Body of pancreas (tissue), 4 donors: ENCODE results near the gene TOM1L2. TPM values are rescaled to one million over a fixed set of nuclear protein-coding genes. Genes with fewer than 3 reads are reported as not detected.

Experiments
- ATAC-seq: fragments of 150-250 bp; one replicate; pipeline ENCODE4 v1.9.1; 2016
- DNase-seq, 4 donors: peaks; one replicate each; pipeline ENCODE4 v3.0.0-alpha.2; 2019
- H3K27ac ChIP-seq, 4 donors: fragments of 200-600 bp; sonication (generic); 1 replicate in 3 of 4; 2 replicates in 1 of 4; pipeline versions ENCODE4 v1.5.1 to v1.6.1; 2016 to 2019; ENCODE audit warnings: mild to moderate bottlenecking in 1 of 4, mixed read lengths in 1 of 4, moderate library complexity in 1 of 4
- H3K27me3 ChIP-seq, 2 donors: fragments of 200-600 bp; sonication (generic); one replicate each; pipeline ENCODE4 v1.6.0; 2016; ENCODE audit warnings: mild to moderate bottlenecking in 1 of 2
- H3K36me3 ChIP-seq, 2 donors: fragments of 200-600 bp; sonication (generic); replicated peaks in 1 of 2; 2 replicates each; pipeline ENCODE4 v1.5.1; 2016; ENCODE audit warnings: low read depth in 2 of 2; ENCODE audit not compliant: insufficient read depth in 1 of 2
- H3K4me1 ChIP-seq: fragments of 200-600 bp; sonication (generic); one replicate; pipeline ENCODE4 v1.6.0; 2016
- H3K4me3 ChIP-seq, 2 donors: fragments of 200-600 bp; sonication (generic); 1 replicate in 1 of 2; 2 replicates in 1 of 2; pipeline ENCODE4 v1.5.1; 2016 to 2019
- H3K9me3 ChIP-seq, 3 donors: fragments of 200-600 bp; sonication (generic); 1 replicate in 2 of 3; 2 replicates in 1 of 3; pipeline ENCODE4 v1.5.1; 2016
- POLR2A ChIP-seq, 3 donors: fragments of 450-650 bp; IDR thresholded peaks; one replicate each; pipeline ENCODE4 v1.6.1; 2016; ENCODE audit warnings: antibody characterized with exemption in 3 of 3, mild to moderate bottlenecking in 2 of 3
- WGBS, 2 donors: methylation state at CpG; one replicate each; pipeline ENCODE4 v1.1.5; 2017; 5-methylcytosine and 5-hydroxymethylcytosine counted together
- intact Hi-C: fragments of 100-400 bp; cut with DNase I; formaldehyde crosslinking; loops from one replicate; pipeline ENCODE4 v1.15.1; 2023
- total RNA-seq, 2 donors: library from RNA; depleted of rRNA; stranded (reverse); fragments of >200 nt; gene quantifications; one replicate each; pipeline ENCODE4 v1.1.0, GENCODE V29; 2016
- TF ChIP-seq, protein P1 (sequence below), 7 experiments: fragments of 450-650 bp in 4 of 7; fragments of 200-600 bp in 3 of 7; sonication (generic) in 3 of 7; IDR thresholded peaks; one replicate each; pipeline ENCODE4 v1.5.1; 2016 to 2019; ENCODE audit warnings: antibody characterized with exemption in 7 of 7

TOM1L2 gene
- total RNA-seq, 2 donors from 2014 or later = 35.9 to 55.8 TPM

DNA sequence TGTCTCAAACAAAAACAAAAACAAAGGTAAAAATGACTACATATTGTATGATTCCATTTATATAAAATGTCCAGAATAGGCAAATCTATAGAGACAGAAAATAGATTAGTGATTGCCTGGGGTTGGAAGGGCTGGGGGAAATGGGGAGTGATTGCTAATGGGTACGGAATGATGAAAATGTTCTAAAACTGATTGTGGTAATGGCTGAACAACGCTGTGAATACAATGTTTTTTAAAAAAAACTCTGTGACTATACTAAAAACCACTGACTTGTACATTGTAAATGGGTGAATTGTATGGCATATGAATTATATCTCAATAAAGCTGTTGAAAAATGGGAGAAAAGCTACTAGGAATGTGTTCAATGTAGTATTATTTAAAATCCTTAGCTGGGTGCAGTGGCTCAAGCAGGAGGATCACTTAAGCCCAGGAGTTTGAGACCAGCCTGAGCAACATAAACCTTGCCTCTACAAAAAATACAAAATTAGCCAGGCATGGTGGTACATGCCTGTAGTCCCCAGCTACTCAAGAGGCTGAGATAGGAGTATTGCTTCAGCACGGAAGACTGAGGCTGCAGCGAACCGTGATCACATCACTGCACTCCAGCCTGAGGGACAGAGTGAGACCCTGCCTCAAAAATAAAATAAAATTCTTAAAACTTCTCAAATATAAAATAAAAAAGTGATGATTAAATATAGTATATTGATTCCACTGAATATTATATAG, 47.9 kb downstream of the TOM1L2 start:
- Histone ChIP-seq H3K36me3 (no peaks in the 10 kb centered on the region), H3K9me3 (no peaks in the 10 kb centered on the region), H3K4me1 (peaks cover 50% of the 10 kb centered on the region), H3K27ac (no peak overlapping the region), H3K4me3 (no peak overlapping the region), H3K27me3 (no peaks in the 10 kb centered on the region)
- WGBS, 2 donors = 96 to 99% methylated on average over 5 of the region's 5 CpGs
- no peak for DNase-seq
- no peak for ATAC-seq
- intact Hi-C loops = no loop called here
- no peak for TF ChIP-seq POLR2A (IDR thresholded peaks at IDR 0.05)
- TF ChIP-seq, protein P1, sequence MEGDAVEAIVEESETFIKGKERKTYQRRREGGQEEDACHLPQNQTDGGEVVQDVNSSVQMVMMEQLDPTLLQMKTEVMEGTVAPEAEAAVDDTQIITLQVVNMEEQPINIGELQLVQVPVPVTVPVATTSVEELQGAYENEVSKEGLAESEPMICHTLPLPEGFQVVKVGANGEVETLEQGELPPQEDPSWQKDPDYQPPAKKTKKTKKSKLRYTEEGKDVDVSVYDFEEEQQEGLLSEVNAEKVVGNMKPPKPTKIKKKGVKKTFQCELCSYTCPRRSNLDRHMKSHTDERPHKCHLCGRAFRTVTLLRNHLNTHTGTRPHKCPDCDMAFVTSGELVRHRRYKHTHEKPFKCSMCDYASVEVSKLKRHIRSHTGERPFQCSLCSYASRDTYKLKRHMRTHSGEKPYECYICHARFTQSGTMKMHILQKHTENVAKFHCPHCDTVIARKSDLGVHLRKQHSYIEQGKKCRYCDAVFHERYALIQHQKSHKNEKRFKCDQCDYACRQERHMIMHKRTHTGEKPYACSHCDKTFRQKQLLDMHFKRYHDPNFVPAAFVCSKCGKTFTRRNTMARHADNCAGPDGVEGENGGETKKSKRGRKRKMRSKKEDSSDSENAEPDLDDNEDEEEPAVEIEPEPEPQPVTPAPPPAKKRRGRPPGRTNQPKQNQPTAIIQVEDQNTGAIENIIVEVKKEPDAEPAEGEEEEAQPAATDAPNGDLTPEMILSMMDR (IDR thresholded peaks at IDR 0.05) = no peak

DNA sequence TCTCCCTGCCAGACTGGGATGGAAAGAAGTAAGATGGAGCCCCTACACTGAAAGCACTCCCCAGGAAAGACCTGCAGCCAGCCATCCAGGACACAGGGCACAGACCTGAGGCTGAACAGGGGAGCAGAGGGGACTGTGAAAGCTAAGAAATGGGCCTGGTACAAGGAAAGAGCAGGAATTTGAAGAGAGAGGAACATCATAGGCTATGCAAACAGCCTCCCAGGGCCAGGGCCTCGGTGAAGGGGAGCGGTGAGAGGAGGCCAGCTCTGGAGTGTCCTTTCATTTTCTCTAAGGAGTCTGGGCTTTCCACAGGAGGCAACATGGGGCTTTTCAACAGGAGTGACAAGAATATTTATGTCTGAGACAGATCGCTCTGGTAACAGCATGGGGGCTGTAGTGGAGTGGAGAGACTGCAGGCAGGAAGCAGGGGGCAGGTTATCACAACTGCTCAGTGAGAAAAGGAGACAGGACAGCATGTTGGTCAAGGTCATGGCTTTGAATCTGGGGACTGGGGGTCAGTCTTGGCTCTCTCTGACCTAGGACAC, 50.1 kb downstream of the TOM1L2 start:
- WGBS, 2 donors = 49 to 65% methylated on average over 3 of the region's 3 CpGs
- intact Hi-C loops = no loop called here
- Histone ChIP-seq H3K4me3 (no peak overlapping the region), H3K4me1 (peaks cover 50% of the 10 kb centered on the region), H3K9me3 (no peaks in the 10 kb centered on the region), H3K36me3 (no peaks in the 10 kb centered on the region), H3K27me3 (no peaks in the 10 kb centered on the region), H3K27ac (peak overlapping the region; percentile 67 to 82 (median 75))
- TF ChIP-seq POLR2A (IDR thresholded peaks at IDR 0.05) = no peak
- TF ChIP-seq, protein P1 (IDR thresholded peaks at IDR 0.05) = no peak
- no peak for ATAC-seq
- no peak for DNase-seq

DNA sequence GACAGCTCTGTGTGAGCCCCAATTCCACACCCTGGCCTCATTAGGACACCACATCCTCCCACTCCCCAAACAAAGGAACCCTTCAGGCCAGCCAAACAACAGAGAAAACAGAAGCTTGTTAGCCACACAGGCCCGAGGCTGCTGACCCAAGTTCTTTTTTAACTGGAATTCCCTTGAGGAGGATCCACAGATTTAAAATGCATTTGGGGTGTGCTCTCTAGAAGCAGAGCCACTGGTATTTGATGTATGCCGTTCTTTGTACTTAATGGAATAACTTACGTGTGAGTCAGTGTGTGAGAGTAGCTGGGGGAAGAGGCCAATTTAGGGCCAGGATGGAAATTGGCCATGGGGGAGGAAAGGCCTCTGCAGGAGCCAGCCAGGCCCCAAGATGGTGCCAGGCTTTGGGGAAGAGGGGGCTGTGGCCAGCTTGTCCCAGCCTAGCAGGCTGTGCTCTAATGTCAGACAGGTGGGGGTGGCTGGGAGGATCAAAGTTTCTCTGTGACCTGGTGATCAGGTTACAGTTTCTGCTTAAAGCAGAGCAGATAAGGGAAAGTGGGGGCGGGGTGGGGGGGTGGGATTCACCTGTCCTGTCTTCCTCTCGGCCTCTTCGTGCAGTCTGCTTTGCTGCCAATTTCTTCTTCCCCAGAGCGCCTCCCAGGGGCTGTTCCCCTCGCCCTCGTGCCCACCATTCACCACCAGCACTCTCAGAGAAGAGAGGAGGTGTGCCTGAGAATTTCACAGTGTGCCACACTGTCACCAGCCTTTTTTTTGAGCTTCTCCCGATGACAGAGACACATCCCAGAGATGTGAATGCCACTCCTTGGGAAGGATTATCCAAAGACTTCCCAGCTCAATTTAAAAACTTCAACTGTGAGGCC, 50.8 kb downstream of the TOM1L2 start:
- Histone ChIP-seq H3K27me3 (no peaks in the 10 kb centered on the region), H3K36me3 (no peaks in the 10 kb centered on the region), H3K4me3 (no peak overlapping the region), H3K27ac (peak overlapping the region; percentile 14 to 82 (median 75)), H3K4me1 (peaks cover 43% of the 10 kb centered on the region), H3K9me3 (no peaks in the 10 kb centered on the region)
- peak in 1 of 4 donors; percentile 31 for DNase-seq
- WGBS, 2 donors = 42 to 54% methylated on average over 10 of the region's 10 CpGs
- ATAC-seq = peak; percentile 30
- TF ChIP-seq, protein P1 (IDR thresholded peaks at IDR 0.05) = no peak
- no peak for TF ChIP-seq POLR2A (IDR thresholded peaks at IDR 0.05)
- intact Hi-C loops = no loop called here

DNA sequence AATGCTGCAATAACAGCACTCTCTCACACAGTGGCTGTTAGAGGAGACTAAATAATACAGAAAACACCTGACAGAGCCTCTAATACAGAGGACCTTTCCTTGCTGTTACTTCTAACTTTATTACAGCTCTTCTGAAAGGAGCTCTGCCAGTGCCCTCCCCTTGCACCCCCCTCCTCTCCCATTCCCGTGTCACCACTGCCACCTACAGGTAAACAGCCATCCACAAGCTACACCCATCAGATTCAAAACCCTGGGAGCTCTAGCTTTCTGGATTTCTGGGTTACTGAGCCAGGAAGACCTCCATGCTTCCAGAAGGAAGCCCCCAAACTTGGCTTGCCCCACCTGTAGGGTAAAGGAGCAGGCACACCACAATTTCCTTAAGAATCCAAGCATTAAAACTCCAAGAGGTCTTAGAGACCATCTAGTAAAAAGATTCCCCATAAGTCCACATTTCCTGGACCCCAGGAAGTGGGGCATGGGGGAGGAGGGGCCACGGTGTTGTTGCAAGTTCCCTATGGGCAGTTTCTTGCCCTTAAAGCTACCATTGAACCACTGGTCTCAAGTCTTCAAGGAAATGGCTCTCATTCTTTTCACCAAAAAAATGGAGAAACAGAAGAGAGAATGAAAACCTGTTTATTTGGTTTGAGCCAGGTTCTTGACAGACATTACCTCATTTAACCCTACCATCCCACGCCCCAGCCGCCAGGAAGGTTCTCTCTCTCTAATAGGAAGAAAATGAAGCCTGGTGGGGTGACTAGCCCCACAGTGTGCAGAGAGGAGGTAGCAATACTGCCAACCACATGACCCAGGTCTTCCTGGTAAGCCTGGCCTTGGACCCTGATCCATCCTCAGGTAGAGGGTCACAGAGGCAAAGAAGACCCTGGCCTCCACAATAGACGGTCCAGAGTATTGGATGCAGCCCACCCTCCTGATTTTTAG, 52.8 kb downstream of the TOM1L2 start:
- intact Hi-C loops = loop anchor here (5.0 kb wide), 1 partner anchor 242 kb away; no protein-coding TSS in a partner anchor
- 25 to 29% methylated on average over 5 of the region's 5 CpGs for WGBS, 2 donors
- TF ChIP-seq POLR2A (IDR thresholded peaks at IDR 0.05) = no peak
- TF ChIP-seq, protein P1 (IDR thresholded peaks at IDR 0.05) = peak; percentile 54 to 87 (median 84)
- Histone ChIP-seq H3K4me3 (no peak overlapping the region), H3K9me3 (no peaks in the 10 kb centered on the region), H3K27me3 (no peaks in the 10 kb centered on the region), H3K36me3 (no peaks in the 10 kb centered on the region), H3K4me1 (peaks cover 38% of the 10 kb centered on the region), H3K27ac (no peak overlapping the region)
- DNase-seq (peak; percentile 77 to 81 (median 80)), ATAC-seq (peak; percentile 72)
